ENCODE data around the gene ROBO1.
A peak's percentile ranks its signal among the peaks of the same experiment; 100 is the strongest.

The ROBO1 gene

GRCh38 chr3:79657076-79657475 is 110.7 kb downstream of the ROBO1 start:
- no peak overlapping the region for H3K4me3 ChIP-seq (ENCODE audit: low read depth, low read length)
- DNase-seq (ENCODE audit: low read depth, low spot score) = no peak
- in situ Hi-C loops (cut with HindIII; ENCODE audit: low sequenced_read_pairs) = no loop called here
- no peak for TF ChIP-seq CTCF (IDR thresholded peaks at IDR 0.05; ENCODE audit: low read depth, low read length)

- in situ Hi-C loops (cut with HindIII; ENCODE audit: low sequenced_read_pairs) = no loop called here
- no peak for DNase-seq (ENCODE audit: low read depth, low spot score)
- H3K4me3 ChIP-seq (ENCODE audit: low read depth, low read length) = no peak overlapping the region
- TF ChIP-seq CTCF (IDR thresholded peaks at IDR 0.05; ENCODE audit: low read depth, low read length) = no peak
Measured at GRCh38 chr3:79654019-79654418, 113.8 kb downstream of the ROBO1 start.

DNA sequence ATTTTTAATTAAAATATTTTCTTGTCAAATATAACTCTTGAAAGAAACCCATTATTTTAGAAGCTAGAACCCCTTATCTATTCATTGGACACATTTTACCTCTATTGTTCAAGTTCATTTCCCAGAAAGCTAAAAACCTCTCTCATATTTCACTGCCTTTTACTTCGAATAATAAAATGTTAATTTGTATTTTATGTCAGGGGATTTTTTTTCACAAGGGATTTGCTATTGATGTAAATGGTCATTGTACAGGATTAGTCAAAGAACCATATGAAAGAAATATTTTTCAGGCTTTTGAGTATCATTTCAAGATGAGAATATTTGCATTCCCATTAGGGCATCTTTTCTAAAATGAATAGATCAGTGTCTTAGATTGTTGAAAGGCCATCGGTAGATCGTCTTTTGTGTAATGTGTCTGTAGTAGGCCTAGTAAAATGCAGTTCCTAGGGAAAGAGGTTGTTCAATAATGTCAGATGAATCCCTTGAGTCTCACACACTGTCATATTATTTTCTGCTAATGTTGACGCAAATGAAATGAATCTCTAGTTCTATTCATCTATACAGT is 114.5 kb downstream of the ROBO1 start:
- DNase-seq (ENCODE audit: low read depth, low spot score) = no peak
- H3K4me3 ChIP-seq (ENCODE audit: low read depth, low read length) = no peak overlapping the region
- TF ChIP-seq CTCF (IDR thresholded peaks at IDR 0.05; ENCODE audit: low read depth, low read length) = no peak
- in situ Hi-C loops (cut with HindIII; ENCODE audit: low sequenced_read_pairs) = no loop called here

- in situ Hi-C loops (cut with HindIII; ENCODE audit: low sequenced_read_pairs) = no loop called here
- no peak overlapping the region for H3K4me3 ChIP-seq (ENCODE audit: low read depth, low read length)
- DNase-seq (ENCODE audit: low read depth, low spot score) = peak; percentile 50
- TF ChIP-seq CTCF (IDR thresholded peaks at IDR 0.05; ENCODE audit: low read depth, low read length) = no peak
Measured at GRCh38 chr3:79651536-79652065, 116.2 kb downstream of the ROBO1 start.

- in situ Hi-C loops (cut with HindIII; ENCODE audit: low sequenced_read_pairs) = no loop called here
- DNase-seq (ENCODE audit: low read depth, low spot score) = no peak
- no peak for TF ChIP-seq CTCF (IDR thresholded peaks at IDR 0.05; ENCODE audit: low read depth, low read length)
- H3K4me3 ChIP-seq (ENCODE audit: low read depth, low read length) = no peak overlapping the region
Measured at GRCh38 chr3:79639855-79640254, 127.9 kb downstream of the ROBO1 start.

- DNase-seq (ENCODE audit: low read depth, low spot score) = no peak
- in situ Hi-C loops (cut with HindIII; ENCODE audit: low sequenced_read_pairs) = no loop called here
- no peak for TF ChIP-seq CTCF (IDR thresholded peaks at IDR 0.05; ENCODE audit: low read depth, low read length)
- no peak overlapping the region for H3K4me3 ChIP-seq (ENCODE audit: low read depth, low read length)
Measured at GRCh38 chr3:79636372-79636771, 131.4 kb downstream of the ROBO1 start.
